OCI-LY7 (cell line): ENCODE measurements around the gene POLA1.

Experiments
- EZH2phosphoT487 ChIP-seq: fragments of 200-600 bp; sonication (generic); IDR thresholded peaks from 2 replicates; pipeline ENCODE4 v1.6.1; 2018; ENCODE audit warnings: low read depth, borderline replicate concordance, mild to moderate bottlenecking, mixed run types, antibody characterized with exemption, low read length, moderate library complexity, mixed read lengths
- TF ChIP-seq, protein P1 (sequence below): fragments of 200-600 bp; sonication (generic); conservative IDR thresholded peaks from 2 replicates; pipeline ENCODE4 v1.5.1; 2014; ENCODE audit warnings: mild to moderate bottlenecking, antibody characterized with exemption, low read length, moderate library complexity, mixed read lengths

DNA sequence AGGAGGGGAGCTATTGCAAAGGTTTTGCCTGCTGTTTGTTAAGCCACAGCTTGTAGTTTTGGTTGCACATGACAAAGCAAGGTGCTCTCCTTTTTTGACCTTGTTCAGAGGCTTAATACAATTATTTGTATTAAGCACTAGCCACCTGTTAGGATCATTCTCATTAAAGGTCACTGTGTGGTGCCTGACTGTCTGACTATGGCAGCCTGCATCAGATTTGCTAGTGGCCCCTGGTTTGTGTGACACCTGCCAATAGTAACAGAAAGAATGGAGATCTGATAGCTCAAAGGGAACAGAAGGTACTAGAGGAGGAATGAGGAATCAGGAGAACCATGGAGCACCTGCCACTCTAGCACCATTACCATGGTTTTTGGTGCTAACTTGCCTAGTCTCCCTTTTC lies 102.5 kb downstream of the POLA1 start:
- no peak for TF ChIP-seq EZH2phosphoT487
- TF ChIP-seq, protein P1, sequence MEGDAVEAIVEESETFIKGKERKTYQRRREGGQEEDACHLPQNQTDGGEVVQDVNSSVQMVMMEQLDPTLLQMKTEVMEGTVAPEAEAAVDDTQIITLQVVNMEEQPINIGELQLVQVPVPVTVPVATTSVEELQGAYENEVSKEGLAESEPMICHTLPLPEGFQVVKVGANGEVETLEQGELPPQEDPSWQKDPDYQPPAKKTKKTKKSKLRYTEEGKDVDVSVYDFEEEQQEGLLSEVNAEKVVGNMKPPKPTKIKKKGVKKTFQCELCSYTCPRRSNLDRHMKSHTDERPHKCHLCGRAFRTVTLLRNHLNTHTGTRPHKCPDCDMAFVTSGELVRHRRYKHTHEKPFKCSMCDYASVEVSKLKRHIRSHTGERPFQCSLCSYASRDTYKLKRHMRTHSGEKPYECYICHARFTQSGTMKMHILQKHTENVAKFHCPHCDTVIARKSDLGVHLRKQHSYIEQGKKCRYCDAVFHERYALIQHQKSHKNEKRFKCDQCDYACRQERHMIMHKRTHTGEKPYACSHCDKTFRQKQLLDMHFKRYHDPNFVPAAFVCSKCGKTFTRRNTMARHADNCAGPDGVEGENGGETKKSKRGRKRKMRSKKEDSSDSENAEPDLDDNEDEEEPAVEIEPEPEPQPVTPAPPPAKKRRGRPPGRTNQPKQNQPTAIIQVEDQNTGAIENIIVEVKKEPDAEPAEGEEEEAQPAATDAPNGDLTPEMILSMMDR, result no peak
